Measurements from ENCODE around the gene C17orf78.
"Not testable (repeated sequence)": the region's sequence is repeated elsewhere in the genome, so short reads cannot be mapped to it uniquely, and the experiment has no call there.

C17orf78 gene

GRCh38 chr17:37375706-37376105 lies at the start of gene C17orf78:
Gene C17orf78, plus strand, starts transcription at chr17:37375985. Its CDS starts 108 bp downstream, at chr17:37376093.
- no peak for DNase-seq

GRCh38 chr17:37327341-37328090 lies 48.3 kb upstream of the C17orf78 start:
- DNase-seq: no peak

- DNase-seq: no peak
Measured at GRCh38 chr17:37338847-37339246, 36.9 kb upstream of the C17orf78 start.

GRCh38 chr17:37339321-37339720 lies 36.5 kb upstream of the C17orf78 start:
- no peak for DNase-seq

GRCh38 chr17:37340804-37341203 lies 35.0 kb upstream of the C17orf78 start:
- no peak for DNase-seq

GRCh38 chr17:37342589-37342988 lies 33.2 kb upstream of the C17orf78 start:
- no peak for DNase-seq

- no peak for DNase-seq
Measured at GRCh38 chr17:37344519-37344918, 31.3 kb upstream of the C17orf78 start.

- not testable (repeated sequence) for DNase-seq
Measured at GRCh38 chr17:37346863-37347402, 28.9 kb upstream of the C17orf78 start.

GRCh38 chr17:37356796-37357569 lies 18.8 kb upstream of the C17orf78 start:
- not testable (repeated sequence) for DNase-seq

GRCh38 chr17:37358098-37358829 lies 17.5 kb upstream of the C17orf78 start:
- peak; percentile 17 to 23 for DNase-seq

- DNase-seq: peak; percentile 80 to 85
Measured at GRCh38 chr17:37358830-37359681, 16.7 kb upstream of the C17orf78 start.

- no peak for DNase-seq
Measured at GRCh38 chr17:37359682-37360188, 16.1 kb upstream of the C17orf78 start.

GRCh38 chr17:37360632-37361031 lies 15.2 kb upstream of the C17orf78 start:
- no peak for DNase-seq

- no peak for DNase-seq
Measured at GRCh38 chr17:37361543-37361942, 14.2 kb upstream of the C17orf78 start.

GRCh38 chr17:37365589-37365988 lies 10.2 kb upstream of the C17orf78 start:
- no peak for DNase-seq

GRCh38 chr17:37368577-37368976 lies 7.2 kb upstream of the C17orf78 start:
- DNase-seq: no peak

GRCh38 chr17:37373530-37374159 lies 2.1 kb upstream of the C17orf78 start:
- DNase-seq: peak; percentile 51 to 54

GRCh38 chr17:37382056-37382455 lies 6.3 kb downstream of the C17orf78 start:
- no peak for DNase-seq

- DNase-seq: no peak
Measured at GRCh38 chr17:37384560-37385149, 8.9 kb downstream of the C17orf78 start.

GRCh38 chr17:37385474-37385990 lies 9.7 kb downstream of the C17orf78 start:
- DNase-seq: no peak

GRCh38 chr17:37386462-37386861 lies 10.7 kb downstream of the C17orf78 start:
- no peak for DNase-seq

Measured in activated CD4-positive, alpha-beta T cell treated with anti-CD3 and anti-CD28 coated beads, Interleukin-2, amount 50 U/mL, for 4 hours (primary cell).